ENCODE measurements around the gene UNCX. TPM values are rescaled to one million over a fixed set of nuclear protein-coding genes. Genes with fewer than 3 reads are reported as not detected.

UNCX gene
- polyA plus RNA-seq, 1 experiment, result not detected

GRCh38 chr7:1235501-1236131 is 2.9 kb downstream of the UNCX start:
- TF ChIP-seq, protein P1, sequence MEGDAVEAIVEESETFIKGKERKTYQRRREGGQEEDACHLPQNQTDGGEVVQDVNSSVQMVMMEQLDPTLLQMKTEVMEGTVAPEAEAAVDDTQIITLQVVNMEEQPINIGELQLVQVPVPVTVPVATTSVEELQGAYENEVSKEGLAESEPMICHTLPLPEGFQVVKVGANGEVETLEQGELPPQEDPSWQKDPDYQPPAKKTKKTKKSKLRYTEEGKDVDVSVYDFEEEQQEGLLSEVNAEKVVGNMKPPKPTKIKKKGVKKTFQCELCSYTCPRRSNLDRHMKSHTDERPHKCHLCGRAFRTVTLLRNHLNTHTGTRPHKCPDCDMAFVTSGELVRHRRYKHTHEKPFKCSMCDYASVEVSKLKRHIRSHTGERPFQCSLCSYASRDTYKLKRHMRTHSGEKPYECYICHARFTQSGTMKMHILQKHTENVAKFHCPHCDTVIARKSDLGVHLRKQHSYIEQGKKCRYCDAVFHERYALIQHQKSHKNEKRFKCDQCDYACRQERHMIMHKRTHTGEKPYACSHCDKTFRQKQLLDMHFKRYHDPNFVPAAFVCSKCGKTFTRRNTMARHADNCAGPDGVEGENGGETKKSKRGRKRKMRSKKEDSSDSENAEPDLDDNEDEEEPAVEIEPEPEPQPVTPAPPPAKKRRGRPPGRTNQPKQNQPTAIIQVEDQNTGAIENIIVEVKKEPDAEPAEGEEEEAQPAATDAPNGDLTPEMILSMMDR (IDR thresholded peaks at IDR 0.05; ENCODE audit: low read depth, low read length), result no peak
- H3K27ac ChIP-seq (ENCODE audit: low read depth, low read length), result no peak overlapping the region
- ChIA-PET POLR2A (no interaction called here), CTCF (interaction anchor here (0.6 kb wide), 1 partner anchor 81 kb away, joined by 3 read pairs; no protein-coding TSS in a partner anchor)
- no peak overlapping the region for H3K4me3 ChIP-seq (ENCODE audit: low read depth, low read length)
- peaks cover 76% of the 10 kb centered on the region for H3K27me3 ChIP-seq (ENCODE audit: control insufficient read depth, insufficient read depth, low read length)
- DNase-seq (ENCODE audit: low read depth, low spot score), result no peak
- H3K9me3 ChIP-seq (ENCODE audit: control insufficient read depth, insufficient read depth, low read length), result peaks cover 37% of the 10 kb centered on the region; the same call in 1 of the 2 replicates

DNA sequence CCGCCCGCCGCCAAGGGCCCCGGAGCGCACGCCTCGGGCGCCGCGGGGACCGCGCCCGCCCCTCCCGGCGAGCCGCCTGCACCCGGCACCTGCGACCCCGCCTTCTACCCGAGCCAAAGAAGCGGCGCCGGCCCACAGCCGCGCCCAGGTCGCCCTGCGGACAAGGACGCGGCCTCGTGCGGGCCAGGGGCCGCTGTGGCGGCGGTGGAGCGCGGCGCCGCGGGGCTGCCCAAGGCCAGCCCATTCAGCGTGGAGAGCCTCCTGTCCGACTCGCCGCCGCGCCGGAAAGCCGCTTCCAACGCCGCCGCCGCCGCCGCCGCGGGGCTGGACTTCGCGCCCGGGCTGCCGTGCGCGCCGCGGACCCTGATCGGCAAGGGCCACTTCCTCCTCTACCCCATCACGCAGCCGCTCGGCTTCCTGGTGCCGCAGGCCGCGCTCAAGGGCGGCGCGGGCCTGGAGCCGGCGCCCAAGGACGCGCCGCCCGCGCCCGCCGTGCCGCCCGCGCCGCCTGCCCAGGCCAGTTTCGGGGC is 3.5 kb downstream of the UNCX start:
- CTCF ChIA-PET, result interaction anchor here (0.6 kb wide), 1 partner anchor 80 kb away, joined by 3 read pairs; no protein-coding TSS in a partner anchor
- TF ChIP-seq, protein P1 (IDR thresholded peaks at IDR 0.05; ENCODE audit: low read depth, low read length), result no peak

DNA sequence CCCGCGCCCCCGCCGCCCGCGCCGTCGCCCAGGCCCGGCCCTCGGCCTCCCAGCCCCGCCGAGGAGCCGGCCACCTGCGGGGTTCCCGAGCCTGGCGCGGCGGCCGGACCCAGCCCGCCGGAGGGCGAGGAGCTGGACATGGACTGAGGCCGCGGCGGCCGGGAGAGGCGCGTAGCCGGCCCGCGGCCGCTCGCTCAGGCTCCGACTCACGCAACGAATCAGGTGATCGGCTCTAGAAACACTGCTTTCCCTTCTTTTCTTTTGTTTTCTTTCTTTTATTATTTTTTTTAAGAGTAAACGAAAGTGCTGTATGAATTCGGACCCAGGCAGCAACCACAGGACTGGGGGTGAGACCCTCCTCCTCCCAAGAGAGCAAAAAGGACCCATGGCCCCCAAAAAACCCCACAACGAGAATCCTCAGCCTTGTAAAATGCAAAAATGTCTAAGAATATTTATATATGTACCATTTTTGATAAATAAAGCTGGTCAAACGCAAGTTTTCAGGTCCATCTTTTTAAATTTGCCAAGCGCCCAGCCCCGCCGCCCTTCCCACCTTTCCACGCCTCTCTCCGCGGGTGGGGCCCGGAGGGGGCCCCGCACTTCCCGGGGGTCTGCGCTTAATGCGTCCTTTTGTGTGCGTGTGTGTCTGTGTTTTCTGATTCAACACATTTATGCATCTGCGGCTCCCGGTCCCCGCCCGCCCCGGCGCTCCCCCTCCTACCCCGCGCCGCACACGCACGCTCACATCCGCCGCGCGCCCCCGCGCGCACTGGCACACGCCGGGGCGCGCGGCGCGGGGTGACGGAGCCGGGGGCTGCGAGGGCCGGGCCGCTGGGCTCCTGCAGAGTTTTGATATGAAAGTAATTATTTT is 4.4 kb downstream of the UNCX start:
- Histone ChIP-seq H3K4me3 (ENCODE audit: low read depth, low read length) (no peak overlapping the region), H3K9me3 (ENCODE audit: control insufficient read depth, insufficient read depth, low read length) (peaks cover 31% of the 10 kb centered on the region; the same call in 1 of the 2 replicates), H3K27ac (ENCODE audit: low read depth, low read length) (no peak overlapping the region), H3K27me3 (ENCODE audit: control insufficient read depth, insufficient read depth, low read length) (peaks cover 74% of the 10 kb centered on the region)
- CTCF ChIA-PET, result no interaction called here
- POLR2A ChIA-PET, result no interaction called here
- TF ChIP-seq, protein P1 (IDR thresholded peaks at IDR 0.05; ENCODE audit: low read depth, low read length), result no peak
- DNase-seq (ENCODE audit: low read depth, low spot score), result no peak

More for the DNA sequence above, 3.5 kb downstream of the UNCX start:
- Histone ChIP-seq H3K4me3 (ENCODE audit: low read depth, low read length) (no peak overlapping the region), H3K9me3 (ENCODE audit: control insufficient read depth, insufficient read depth, low read length) (peaks cover 35% of the 10 kb centered on the region; the same call in 1 of the 2 replicates), H3K27ac (ENCODE audit: low read depth, low read length) (no peak overlapping the region), H3K27me3 (ENCODE audit: control insufficient read depth, insufficient read depth, low read length) (peaks cover 76% of the 10 kb centered on the region)
- no peak for DNase-seq (ENCODE audit: low read depth, low spot score)
- POLR2A ChIA-PET, result no interaction called here

- TF ChIP-seq, protein P1 (IDR thresholded peaks at IDR 0.05; ENCODE audit: low read depth, low read length), result no peak
- ChIA-PET POLR2A (no interaction called here), CTCF (no interaction called here)
- no peak overlapping the region for H3K4me3 ChIP-seq (ENCODE audit: low read depth, low read length)
- DNase-seq (ENCODE audit: low read depth, low spot score), result no peak
- H3K9me3 ChIP-seq (ENCODE audit: control insufficient read depth, insufficient read depth, low read length), result peaks cover 34% of the 10 kb centered on the region; the same call in 1 of the 2 replicates
- H3K27ac ChIP-seq (ENCODE audit: low read depth, low read length), result no peak overlapping the region
- H3K27me3 ChIP-seq (ENCODE audit: control insufficient read depth, insufficient read depth, low read length), result peaks cover 74% of the 10 kb centered on the region
These were observed 5.1 kb downstream of the UNCX start for GRCh38 chr7:1237704-1238255.
